SU-DHL-6 (cell line): ENCODE data around the gene TRAT1.

Source experiments
- H2AFZ ChIP-seq: fragments of 200-600 bp; sonication (generic); 2 replicates; pipeline ENCODE4 v1.6.1; 2014; ENCODE audit warnings: low read depth, mild to moderate bottlenecking, moderate library complexity, mixed read lengths, antibody characterized with exemption, low read length; ENCODE audit not compliant: severe bottlenecking
- H3F3A ChIP-seq: fragments of 200-600 bp; shearing (Covaris generic); 2 replicates; pipeline ENCODE4 v1.6.0; 2016; ENCODE audit warnings: antibody characterized with exemption, mild to moderate bottlenecking; ENCODE audit not compliant: insufficient read depth
- H3K27ac ChIP-seq: fragments of 200-600 bp; sonication (generic); 2 replicates; pipeline ENCODE4 v1.5.1; 2016; ENCODE audit warnings: low read depth, mild to moderate bottlenecking, low read length, moderate library complexity, mixed read lengths
- H3K27me3 ChIP-seq: fragments of 200-600 bp; sonication (generic), shearing (Covaris generic); 2 replicates; pipeline ENCODE4 v1.6.0; 2014; ENCODE audit warnings: mild to moderate bottlenecking, low read length
- H3K36me3 ChIP-seq: fragments of 200-600 bp; sonication (generic); 2 replicates; pipeline ENCODE4 v1.6.1; 2014; ENCODE audit warnings: mild to moderate bottlenecking, low read length, mixed read lengths
- H3K4me2 ChIP-seq: fragments of 300-600, 200-600 bp; shearing (Covaris generic), sonication (generic); 2 replicates; pipeline ENCODE4 v1.6.0; 2014; ENCODE audit warnings: low read length, low read depth, mild to moderate bottlenecking; ENCODE audit not compliant: poor library complexity, severe bottlenecking
- H3K4me3 ChIP-seq: fragments of 200-600 bp; sonication (generic); 2 replicates; pipeline ENCODE4 v1.5.1; 2014; ENCODE audit warnings: antibody characterized with exemption, low read length, mild to moderate bottlenecking, mixed read lengths; ENCODE audit not compliant: insufficient read depth, poor library complexity, severe bottlenecking
- H3K79me2 ChIP-seq: fragments of 200-600 bp; sonication (generic); 2 replicates; pipeline ENCODE4 v1.6.1; 2014; ENCODE audit warnings: mild to moderate bottlenecking, low read length, moderate library complexity; ENCODE audit not compliant: insufficient read depth
- H3K9ac ChIP-seq: fragments of 200-600 bp; sonication (generic); 2 replicates; pipeline ENCODE4 v1.7.0; 2014; ENCODE audit warnings: mild to moderate bottlenecking, low read length
- H3K9me2 ChIP-seq: fragments of 200-600 bp; sonication (generic); replicated peaks from 2 replicates; pipeline ENCODE4 v1.6.1; 2014; ENCODE audit warnings: low read length; ENCODE audit not compliant: insufficient read depth
- H3K9me3 ChIP-seq: fragments of 200-600 bp; sonication (generic); 2 replicates; pipeline ENCODE4 v1.6.1; 2014; ENCODE audit warnings: low read length, mixed read lengths; ENCODE audit not compliant: insufficient read depth
- H4K20me1 ChIP-seq: fragments of 200-600 bp; sonication (generic); 2 replicates; pipeline ENCODE4 v1.6.1; 2014; ENCODE audit warnings: low read depth, mild to moderate bottlenecking, antibody characterized with exemption, low read length, moderate library complexity, mixed read lengths
- EZH2phosphoT487 ChIP-seq: fragments of 200-600 bp; sonication (generic), shearing (Covaris generic); conservative IDR thresholded peaks from 2 replicates; pipeline ENCODE4 v1.6.1; 2018; ENCODE audit warnings: mild to moderate bottlenecking, antibody characterized with exemption, low read length, moderate library complexity, mixed read lengths
- TF ChIP-seq, protein P1 (sequence below): fragments of 200-600 bp; sonication (generic); IDR thresholded peaks from one replicate; pipeline ENCODE4 v1.5.1; 2017; ENCODE audit warnings: antibody characterized with exemption, mild to moderate bottlenecking, low read length, moderate library complexity; ENCODE audit not compliant: insufficient read depth, poor library complexity, severe bottlenecking

TRAT1 gene

DNA sequence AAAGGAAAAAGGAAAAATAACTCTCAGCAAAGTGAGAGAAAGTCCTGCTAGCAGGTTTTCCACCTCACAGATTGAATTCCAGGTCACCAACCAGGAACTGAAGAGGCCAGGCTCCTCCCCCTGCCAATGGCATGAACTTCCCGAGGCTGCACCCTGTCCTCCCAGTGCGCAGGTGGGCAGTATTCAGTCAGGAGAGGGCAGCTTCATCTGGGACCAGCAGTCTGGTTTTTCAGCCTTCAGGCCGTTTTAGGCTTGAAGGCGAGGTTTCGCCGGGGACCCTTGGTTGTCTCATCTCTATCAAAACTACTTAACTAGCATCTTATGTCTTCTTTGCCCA lies 41.2 kb downstream of the TRAT1 start:
- H3K36me3 ChIP-seq = no peaks in the 10 kb centered on the region
- no peaks in the 10 kb centered on the region for H3F3A ChIP-seq
- no peak overlapping the region for H3K9ac ChIP-seq
- H2AFZ ChIP-seq = no peak overlapping the region
- H3K9me2 ChIP-seq = no peaks in the 10 kb centered on the region
- no peaks in the 10 kb centered on the region for H4K20me1 ChIP-seq
- H3K4me2 ChIP-seq = no peak overlapping the region
- H3K9me3 ChIP-seq = no peaks in the 10 kb centered on the region
- no peak overlapping the region for H3K4me3 ChIP-seq
- no peaks in the 10 kb centered on the region for H3K79me2 ChIP-seq
- H3K27ac ChIP-seq = no peak overlapping the region
- TF ChIP-seq EZH2phosphoT487 = no peak
- TF ChIP-seq, protein P1, sequence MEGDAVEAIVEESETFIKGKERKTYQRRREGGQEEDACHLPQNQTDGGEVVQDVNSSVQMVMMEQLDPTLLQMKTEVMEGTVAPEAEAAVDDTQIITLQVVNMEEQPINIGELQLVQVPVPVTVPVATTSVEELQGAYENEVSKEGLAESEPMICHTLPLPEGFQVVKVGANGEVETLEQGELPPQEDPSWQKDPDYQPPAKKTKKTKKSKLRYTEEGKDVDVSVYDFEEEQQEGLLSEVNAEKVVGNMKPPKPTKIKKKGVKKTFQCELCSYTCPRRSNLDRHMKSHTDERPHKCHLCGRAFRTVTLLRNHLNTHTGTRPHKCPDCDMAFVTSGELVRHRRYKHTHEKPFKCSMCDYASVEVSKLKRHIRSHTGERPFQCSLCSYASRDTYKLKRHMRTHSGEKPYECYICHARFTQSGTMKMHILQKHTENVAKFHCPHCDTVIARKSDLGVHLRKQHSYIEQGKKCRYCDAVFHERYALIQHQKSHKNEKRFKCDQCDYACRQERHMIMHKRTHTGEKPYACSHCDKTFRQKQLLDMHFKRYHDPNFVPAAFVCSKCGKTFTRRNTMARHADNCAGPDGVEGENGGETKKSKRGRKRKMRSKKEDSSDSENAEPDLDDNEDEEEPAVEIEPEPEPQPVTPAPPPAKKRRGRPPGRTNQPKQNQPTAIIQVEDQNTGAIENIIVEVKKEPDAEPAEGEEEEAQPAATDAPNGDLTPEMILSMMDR = no peak
- H3K27me3 ChIP-seq = no peaks in the 10 kb centered on the region

DNA sequence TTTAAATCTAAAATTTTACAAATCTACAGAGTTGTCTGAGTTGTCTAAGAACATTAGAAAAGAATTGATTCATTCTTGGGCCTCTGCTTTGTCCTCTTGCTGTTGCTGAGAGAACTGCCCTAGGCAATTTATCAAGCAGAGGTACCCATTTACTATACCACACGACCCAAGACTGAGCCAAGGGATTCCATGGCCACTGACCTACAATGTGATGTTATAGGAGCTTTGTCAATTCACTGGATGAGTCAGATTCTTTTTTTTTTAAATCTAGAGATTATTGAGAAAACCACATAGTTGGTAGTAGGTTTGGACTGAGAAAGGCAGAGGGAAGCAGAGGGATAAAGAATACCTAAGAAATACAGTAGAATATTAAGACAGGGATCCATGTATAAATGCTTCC lies 55.3 kb downstream of the TRAT1 start:
- Histone ChIP-seq H3F3A (no peaks in the 10 kb centered on the region), H3K79me2 (no peaks in the 10 kb centered on the region), H3K9me3 (no peaks in the 10 kb centered on the region), H3K9me2 (no peaks in the 10 kb centered on the region), H4K20me1 (no peaks in the 10 kb centered on the region), H3K9ac (no peak overlapping the region), H3K27ac (no peak overlapping the region), H3K36me3 (no peaks in the 10 kb centered on the region), H3K27me3 (no peaks in the 10 kb centered on the region), H2AFZ (no peak overlapping the region), H3K4me2 (no peak overlapping the region), H3K4me3 (no peak overlapping the region)
- TF ChIP-seq EZH2phosphoT487 = no peak
- TF ChIP-seq, protein P1 = no peak

DNA sequence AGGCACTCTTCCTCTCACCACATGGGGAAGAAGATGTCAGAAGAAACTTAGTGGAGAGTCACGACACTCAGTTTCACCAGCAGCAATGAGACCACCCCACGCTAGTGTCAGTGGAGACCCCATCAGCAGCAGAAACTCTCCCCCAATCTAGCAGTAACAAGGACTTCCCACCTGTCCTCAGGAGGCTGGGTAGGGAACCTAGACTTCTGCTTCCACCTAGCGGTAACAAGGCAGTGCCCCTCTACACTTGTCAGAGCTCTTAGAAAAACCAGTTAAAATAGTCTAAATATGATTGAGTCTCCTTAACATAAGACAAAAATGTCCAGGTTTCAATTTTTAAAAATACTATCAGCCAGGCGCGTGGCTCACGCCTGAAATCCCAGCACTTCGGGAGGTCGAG lies 57.3 kb downstream of the TRAT1 start:
- Histone ChIP-seq H4K20me1 (no peaks in the 10 kb centered on the region), H3K9me3 (no peaks in the 10 kb centered on the region), H3K4me3 (no peak overlapping the region), H3K4me2 (no peak overlapping the region), H3K79me2 (no peaks in the 10 kb centered on the region), H2AFZ (no peak overlapping the region), H3K9me2 (no peaks in the 10 kb centered on the region), H3K27me3 (no peaks in the 10 kb centered on the region), H3K36me3 (no peaks in the 10 kb centered on the region), H3K9ac (no peak overlapping the region), H3K27ac (no peak overlapping the region), H3F3A (no peaks in the 10 kb centered on the region)
- TF ChIP-seq EZH2phosphoT487 = no peak
- TF ChIP-seq, protein P1 = no peak

DNA sequence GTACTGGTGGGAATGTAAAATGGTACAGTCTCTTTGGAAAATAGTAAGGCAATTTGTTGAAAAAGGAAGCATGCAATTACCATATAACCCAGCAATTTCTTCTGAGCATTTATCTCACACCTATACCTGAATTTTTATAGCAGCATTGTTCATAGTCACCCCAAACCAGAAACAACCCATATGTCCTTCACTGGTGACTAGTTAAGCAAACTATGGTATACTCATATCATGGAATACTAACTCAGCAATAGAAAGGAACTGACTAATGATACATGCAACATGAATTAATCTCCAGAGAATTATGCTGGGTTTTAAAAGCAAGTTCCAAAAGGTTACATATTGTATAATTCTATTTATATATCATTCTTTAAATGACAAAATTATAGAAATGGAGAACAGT lies 60.2 kb downstream of the TRAT1 start:
- no peak overlapping the region for H3K9ac ChIP-seq
- H3K27ac ChIP-seq = no peak overlapping the region
- H3K9me2 ChIP-seq = no peaks in the 10 kb centered on the region
- H3K79me2 ChIP-seq = no peaks in the 10 kb centered on the region
- no peak overlapping the region for H3K4me2 ChIP-seq
- H3K9me3 ChIP-seq = no peaks in the 10 kb centered on the region
- H4K20me1 ChIP-seq = no peaks in the 10 kb centered on the region
- H3K27me3 ChIP-seq = no peaks in the 10 kb centered on the region
- H3K36me3 ChIP-seq = no peaks in the 10 kb centered on the region
- no peak overlapping the region for H2AFZ ChIP-seq
- H3K4me3 ChIP-seq = no peak overlapping the region
- no peak for TF ChIP-seq EZH2phosphoT487
- TF ChIP-seq, protein P1 = no peak
- no peaks in the 10 kb centered on the region for H3F3A ChIP-seq
